Neuronal stem cell (in vitro differentiated cells): ENCODE measurements around the gene RNF25.

ENCODE experiments used
- DNase-seq: peaks from one replicate; pipeline ENCODE4 v3.0.0-alpha.2; 2013; ENCODE audit warnings: low spot score
- H2AFZ ChIP-seq: one replicate; pipeline ENCODE4 v1.6.1; 2013; ENCODE audit warnings: mild to moderate bottlenecking, low read length, inconsistent platforms
- H2AK5ac ChIP-seq: 2 replicates; pipeline ENCODE4 v1.6.1; 2013; ENCODE audit warnings: low read depth, mild to moderate bottlenecking, inconsistent platforms, low read length, moderate library complexity, mixed read lengths
- H2BK120ac ChIP-seq: 2 replicates; pipeline ENCODE4 v1.6.1; 2013; ENCODE audit warnings: low read depth, mild to moderate bottlenecking, inconsistent platforms, low read length, moderate library complexity, mixed read lengths
- H2BK12ac ChIP-seq: one replicate; pipeline ENCODE4 v1.6.1; 2013; ENCODE audit warnings: low read length, inconsistent platforms
- H2BK15ac ChIP-seq: 2 replicates; pipeline ENCODE4 v1.6.1; 2013; ENCODE audit warnings: mild to moderate bottlenecking, low read length, inconsistent platforms, mixed read lengths
- H2BK5ac ChIP-seq: one replicate; pipeline ENCODE4 v1.6.1; 2013; ENCODE audit warnings: inconsistent platforms, mild to moderate bottlenecking, low read length, moderate library complexity
- H3K14ac ChIP-seq: one replicate; pipeline ENCODE4 v1.6.1; 2013; ENCODE audit warnings: low read length, inconsistent platforms
- H3K18ac ChIP-seq: 2 replicates; pipeline ENCODE4 v1.6.1; 2013; ENCODE audit warnings: low read length, inconsistent platforms
- H3K23ac ChIP-seq: 2 replicates; pipeline ENCODE4 v1.6.1; 2013; ENCODE audit warnings: low read depth, mild to moderate bottlenecking, mixed read lengths, low read length, inconsistent platforms; ENCODE audit not compliant: poor library complexity
- H3K27ac ChIP-seq: replicated peaks from 3 replicates; pipeline ENCODE4 v1.5.1; 2013; ENCODE audit warnings: low read length, inconsistent platforms
- H3K27me3 ChIP-seq, 3 experiments: 2 replicates each; pipeline ENCODE4 v1.6.1; 2013; ENCODE audit warnings: low read length in 3 of 3, mild to moderate bottlenecking in 2 of 3, inconsistent platforms in 1 of 3, low read depth in 1 of 3, mixed read lengths in 1 of 3, moderate library complexity in 1 of 3; ENCODE audit not compliant: control insufficient read depth in 3 of 3, insufficient read depth in 3 of 3
- H3K36me3 ChIP-seq, 2 donors: replicated peaks in 1 of 2; 2 replicates each; pipeline ENCODE4 v1.6.1; 2013; ENCODE audit warnings: low read length in 2 of 2; ENCODE audit not compliant: control insufficient read depth in 2 of 2, insufficient read depth in 2 of 2
- H3K4ac ChIP-seq: 2 replicates; pipeline ENCODE4 v1.6.1; 2013; ENCODE audit warnings: inconsistent platforms, mild to moderate bottlenecking, low read length, moderate library complexity
- H3K4me1 ChIP-seq, 2 donors: 1 replicate in 1 of 2; 2 replicates in 1 of 2; pipeline ENCODE4 v1.6.1; 2013; ENCODE audit warnings: low read length in 2 of 2, low read depth in 1 of 2; ENCODE audit not compliant: control insufficient read depth in 2 of 2, insufficient read depth in 1 of 2
- H3K4me2 ChIP-seq: one replicate; pipeline ENCODE4 v1.6.1; 2013; ENCODE audit warnings: mild to moderate bottlenecking, low read length, inconsistent platforms; ENCODE audit not compliant: insufficient read depth, poor library complexity, severe bottlenecking
- H3K4me3 ChIP-seq, 2 donors: 2 replicates each; pipeline ENCODE4 v1.5.1; 2013; ENCODE audit warnings: low read length in 2 of 2, mild to moderate bottlenecking in 2 of 2, inconsistent platforms in 1 of 2, moderate library complexity in 1 of 2
- H3K79me1 ChIP-seq: one replicate; pipeline ENCODE4 v1.6.1; 2013; ENCODE audit warnings: low read depth, mild to moderate bottlenecking, inconsistent platforms, low read length, moderate library complexity
- H3K9ac ChIP-seq: one replicate; pipeline ENCODE4 v1.6.1; 2013; ENCODE audit warnings: mild to moderate bottlenecking, low read depth, low read length, inconsistent platforms; ENCODE audit not compliant: poor library complexity
- H3K9me3 ChIP-seq, 2 donors: replicated peaks in 1 of 2; 2 replicates each; pipeline versions ENCODE3 to v1.6.1; 2013; ENCODE audit warnings: low read length in 2 of 2, mild to moderate bottlenecking in 2 of 2, inconsistent platforms in 1 of 2, low read depth in 1 of 2, mixed read lengths in 1 of 2, moderate library complexity in 1 of 2; ENCODE audit not compliant: control insufficient read depth in 2 of 2, insufficient read depth in 1 of 2
- H4K8ac ChIP-seq: one replicate; pipeline ENCODE4 v1.6.1; 2013; ENCODE audit warnings: low read depth, mild to moderate bottlenecking, inconsistent platforms, low read length, moderate library complexity
- H4K91ac ChIP-seq: one replicate; pipeline ENCODE4 v1.6.1; 2013; ENCODE audit warnings: low read length, low read depth, mild to moderate bottlenecking, inconsistent platforms; ENCODE audit not compliant: poor library complexity
- WGBS, 2 donors: extraction: QIAGEN DNeasy Blood & Tissue Kit; methylation state at CpG; one replicate each; pipeline ENCODE4 v1.1.7; 2013; ENCODE audit warnings: missing lambda C conversion rate in 2 of 2, mixed read lengths in 1 of 2; ENCODE audit not compliant: insufficient read length in 2 of 2, insufficient replicate concordance in 1 of 2; ENCODE audit errors: extremely low coverage in 2 of 2; 5-methylcytosine and 5-hydroxymethylcytosine counted together

Gene RNF25

GRCh38 chr2:218713922-218714321, 42.1 kb upstream of the RNF25 start:
- H3K36me3 ChIP-seq, result peaks cover 0 to 52% of the 10 kb centered on the region in 2 donors
- peaks cover 2 to 5% of the 10 kb centered on the region in 2 donors for H3K4me1 ChIP-seq
- no CpG with 5 or more reads among the region's 2 CpGs for WGBS, 2 donors
- no peak overlapping the region for H3K4me2 ChIP-seq
- H4K91ac ChIP-seq, result no peak overlapping the region
- no peak overlapping the region for H2BK15ac ChIP-seq
- H3K9ac ChIP-seq, result no peak overlapping the region
- H3K27me3 ChIP-seq, result no peaks in the 10 kb centered on the region
- no peak overlapping the region for H3K23ac ChIP-seq
- no peak overlapping the region for H2AFZ ChIP-seq
- peaks cover 7% of the 10 kb centered on the region for H3K79me1 ChIP-seq
- H3K9me3 ChIP-seq, result no peaks in the 10 kb centered on the region
- no peak overlapping the region for H3K27ac ChIP-seq
- H3K4me3 ChIP-seq, result no peak overlapping the region
- no peak overlapping the region for H2AK5ac ChIP-seq
- no peak overlapping the region for H3K4ac ChIP-seq
- H2BK5ac ChIP-seq, result no peak overlapping the region
- no peak overlapping the region for H2BK12ac ChIP-seq
- no peak overlapping the region for H4K8ac ChIP-seq
- no peak overlapping the region for H3K14ac ChIP-seq
- no peak for DNase-seq
- no peak overlapping the region for H3K18ac ChIP-seq
- H2BK120ac ChIP-seq, result no peak overlapping the region

DNA sequence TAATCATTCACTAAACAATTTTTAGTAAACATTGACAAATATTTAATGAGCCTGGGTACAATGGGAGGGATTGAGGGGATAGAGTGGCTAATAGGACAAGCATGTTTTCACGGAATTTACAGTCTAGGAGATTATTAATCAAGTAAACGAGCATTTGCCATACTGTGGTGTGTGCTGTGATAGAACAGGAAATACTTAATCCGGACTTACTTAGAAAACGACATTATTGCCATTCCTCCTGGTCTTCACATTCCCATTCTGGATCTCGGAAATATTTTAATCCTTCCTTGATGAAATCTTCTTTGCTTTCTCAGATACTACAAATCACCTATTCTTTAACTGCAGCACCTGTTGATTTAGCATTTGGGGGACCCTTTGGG, 39.7 kb upstream of the RNF25 start:
- Histone ChIP-seq H2BK15ac (no peak overlapping the region), H2BK12ac (no peak overlapping the region), H3K4ac (no peak overlapping the region), H3K4me3 (peak overlapping the region; percentile 78 to 98), H3K27ac (no peak overlapping the region), H3K9ac (no peak overlapping the region), H3K18ac (no peak overlapping the region), H2AFZ (peak overlapping the region; percentile 92), H3K23ac (no peak overlapping the region), H4K91ac (no peak overlapping the region), H3K4me1 (peaks cover 2 to 5% of the 10 kb centered on the region in 2 donors), H3K36me3 (peaks cover 0 to 31% of the 10 kb centered on the region in 2 donors), H3K27me3 (no peaks in the 10 kb centered on the region), H4K8ac (no peak overlapping the region), H2AK5ac (no peak overlapping the region), H3K79me1 (peaks cover 7% of the 10 kb centered on the region), H2BK120ac (no peak overlapping the region), H2BK5ac (no peak overlapping the region), H3K9me3 (no peaks in the 10 kb centered on the region), H3K14ac (no peak overlapping the region), H3K4me2 (peak overlapping the region; percentile 19)
- WGBS, 2 donors, result no CpG with 5 or more reads among the region's 5 CpGs
- no peak for DNase-seq

DNA sequence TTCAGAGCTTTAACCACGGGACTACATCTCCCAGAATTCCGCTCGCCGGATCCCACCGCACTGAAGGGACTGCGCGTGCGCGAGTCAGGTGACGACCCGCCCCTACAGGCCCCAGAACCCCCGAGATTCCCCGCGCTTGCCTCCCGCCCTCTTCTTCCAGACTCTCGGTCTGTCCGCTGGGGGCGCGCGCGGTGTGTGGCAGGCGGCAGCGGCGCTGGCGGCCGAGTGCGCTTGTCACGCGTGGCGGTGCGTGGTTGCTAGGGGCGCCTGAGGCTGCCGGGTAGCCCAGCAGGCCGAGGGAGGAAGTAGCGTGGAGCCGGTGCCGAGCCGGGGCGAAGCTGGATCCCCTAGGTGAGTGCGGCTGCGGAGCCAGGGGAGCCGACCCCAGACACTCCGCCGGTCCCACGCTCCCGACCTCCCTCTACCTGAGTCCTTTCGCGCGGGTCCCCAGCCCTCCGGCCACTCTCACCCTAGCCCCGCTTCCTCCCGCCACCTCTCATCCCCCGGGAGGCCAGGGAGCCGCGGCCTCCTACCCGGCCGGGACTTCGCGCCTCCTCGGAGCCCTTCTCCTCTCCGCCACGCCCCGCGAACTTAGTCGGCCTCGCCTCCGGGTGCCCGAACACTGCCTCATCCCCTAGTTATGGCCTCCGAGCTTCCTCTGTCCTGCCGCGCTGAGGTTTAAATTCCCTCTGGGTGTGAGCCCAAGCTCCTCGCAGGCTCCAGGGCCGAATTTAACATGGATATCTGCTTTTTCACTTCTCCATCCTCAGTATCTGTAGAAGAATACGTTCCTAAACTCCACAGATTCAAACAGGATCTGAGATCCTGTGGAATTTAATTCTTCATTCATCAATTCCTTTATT, 39.1 kb upstream of the RNF25 start, which contains the start of gene TTLL4:
TTLL4 (plus strand) TSS at position 149 of the 863 bp plus-strand sequence. CDS start 26,842 bp downstream, outside the sequence.
- no CpG with 5 or more reads among the region's 74 CpGs for WGBS, 2 donors
- Histone ChIP-seq H4K91ac (no peak within 1 kb of the TSS), H3K4me2 (peak within 1 kb of the TSS; percentile 65)

GRCh38 chr2:218710334-218710686, 38.5 kb upstream of the RNF25 start:
- H2AK5ac ChIP-seq, result no peak overlapping the region

More for the DNA sequence above, 39.1 kb upstream of the RNF25 start, which contains the start of gene TTLL4:
- H2BK120ac ChIP-seq, result peak within 1 kb of the TSS; percentile 32
- peak within 1 kb of the TSS; percentile 98 for H3K23ac ChIP-seq
- peaks cover 7% of the 10 kb centered on the region for H3K79me1 ChIP-seq
- H3K27ac ChIP-seq, result peak within 1 kb of the TSS; percentile 49
- peak within 1 kb of the TSS; percentile 98 for H2BK5ac ChIP-seq
- H2AK5ac ChIP-seq, result peak within 1 kb of the TSS; percentile 56
- peak within 1 kb of the TSS; percentile 78 to 98 for H3K4me3 ChIP-seq
- no peak within 1 kb of the TSS for H3K4ac ChIP-seq
- H2BK12ac ChIP-seq, result no peak within 1 kb of the TSS
- H2BK15ac ChIP-seq, result peak within 1 kb of the TSS; percentile 42
- H3K14ac ChIP-seq, result peak within 1 kb of the TSS; percentile 99
- H3K9ac ChIP-seq, result peak within 1 kb of the TSS; percentile 95
- H3K27me3 ChIP-seq, result no peaks in the 10 kb centered on the region
- peak within 1 kb of the TSS; percentile 92 for H2AFZ ChIP-seq
- DNase-seq, result peak; percentile 97
- H3K9me3 ChIP-seq, result no peaks in the 10 kb centered on the region
- H4K8ac ChIP-seq, result peak within 1 kb of the TSS; percentile 54
- H3K36me3 ChIP-seq, result peaks cover 0 to 26% of the 10 kb centered on the region in 2 donors
- peaks cover 2 to 5% of the 10 kb centered on the region in 2 donors for H3K4me1 ChIP-seq
- H3K18ac ChIP-seq, result peak within 1 kb of the TSS; percentile 98

More at GRCh38 chr2:218710334-218710686, 38.5 kb upstream of the RNF25 start:
- Histone ChIP-seq H2BK15ac (no peak overlapping the region), H3K4me3 (peak overlapping the region; percentile 16 to 78), H3K27me3 (no peaks in the 10 kb centered on the region), H3K4ac (no peak overlapping the region), H3K36me3 (peaks cover 0 to 20% of the 10 kb centered on the region in 2 donors), H3K4me2 (peak overlapping the region; percentile 52), H3K9ac (no peak overlapping the region), H3K9me3 (no peaks in the 10 kb centered on the region), H2BK12ac (no peak overlapping the region), H3K79me1 (peaks cover 7% of the 10 kb centered on the region), H3K4me1 (peaks cover 2 to 5% of the 10 kb centered on the region in 2 donors), H3K27ac (no peak overlapping the region), H3K14ac (no peak overlapping the region), H4K8ac (no peak overlapping the region), H2BK120ac (no peak overlapping the region), H3K18ac (peak overlapping the region; percentile 84), H3K23ac (no peak overlapping the region), H2BK5ac (no peak overlapping the region), H2AFZ (peak overlapping the region; percentile 92), H4K91ac (no peak overlapping the region)
- DNase-seq, result no peak
- WGBS, 2 donors, result no CpG with 5 or more reads among the region's 14 CpGs
